IPS-NIHi11 (cell line): ENCODE data around the gene CCDC175.

ENCODE experiments used
- DNase-seq: peaks from one replicate; pipeline ENCODE4 v3.0.0; 2012; ENCODE audit warnings: mixed read lengths, low spot score

Gene CCDC175

GRCh38 chr14:59540852-59541251 is 35.8 kb downstream of the CCDC175 start:
- no peak for DNase-seq

DNA sequence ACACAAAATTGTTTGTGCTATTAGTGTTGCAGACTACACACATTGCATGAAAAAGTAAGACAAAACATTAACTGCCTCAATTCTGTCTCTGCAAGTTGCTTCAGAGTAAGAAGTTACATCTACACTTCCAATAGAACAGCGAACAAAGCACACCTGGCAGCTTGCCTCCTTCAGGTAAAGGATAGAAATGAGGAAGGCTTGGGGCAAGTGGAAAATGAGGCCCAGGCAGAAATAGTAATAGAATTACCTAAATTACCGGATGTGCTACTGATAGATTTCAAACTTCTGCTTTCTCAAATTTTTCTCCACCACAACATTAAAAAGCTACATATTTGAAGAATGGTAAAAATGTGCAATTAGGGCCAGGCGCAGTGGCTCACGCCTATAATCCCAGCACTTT is 37.7 kb downstream of the CCDC175 start:
- no peak for DNase-seq

- no peak for DNase-seq
Observed at GRCh38 chr14:59537476-59537875, 39.1 kb downstream of the CCDC175 start.

- DNase-seq: no peak
Observed at GRCh38 chr14:59534361-59534987, 42.1 kb downstream of the CCDC175 start.

DNA sequence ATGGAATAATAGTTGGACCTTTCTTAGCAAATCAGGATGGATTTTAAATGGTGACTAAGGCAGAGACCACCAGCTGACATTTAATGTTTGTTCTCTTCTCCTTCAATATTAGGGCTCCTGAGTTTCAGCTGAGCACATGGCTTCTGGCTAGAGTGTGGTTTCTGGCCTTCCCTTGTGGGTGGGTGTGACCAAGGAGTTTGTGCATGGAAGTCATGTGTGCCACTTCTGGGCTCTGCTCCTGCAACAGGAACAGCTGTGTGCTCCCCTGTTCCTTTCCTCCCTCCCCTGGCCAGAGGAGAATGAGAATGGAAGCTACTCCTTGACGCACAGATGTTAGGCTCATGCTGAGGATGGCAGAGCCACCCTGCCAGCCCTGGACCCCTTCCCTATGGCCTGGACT is 44.2 kb downstream of the CCDC175 start:
- DNase-seq: no peak

DNA sequence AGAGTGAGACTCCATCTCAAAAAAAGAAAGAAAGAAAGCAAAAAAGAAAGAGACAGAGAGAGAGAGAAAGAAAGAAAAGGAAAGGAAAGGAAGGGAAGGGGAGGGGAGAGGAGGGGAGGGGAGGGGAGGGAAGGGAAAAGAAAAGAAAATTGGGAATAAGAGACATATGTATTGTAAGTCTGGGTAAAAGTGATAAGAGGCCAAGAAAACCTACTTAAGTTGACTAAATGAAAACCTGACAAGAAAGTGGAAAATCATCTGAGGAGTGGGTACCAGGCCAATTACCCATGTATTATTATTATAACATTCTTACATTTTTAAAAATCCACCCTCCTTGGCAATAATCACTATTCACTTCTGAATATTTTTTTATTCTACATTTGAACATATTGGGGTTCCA is 46.3 kb downstream of the CCDC175 start:
- DNase-seq: no peak

- no peak for DNase-seq
Observed at GRCh38 chr14:59529189-59529588, 47.4 kb downstream of the CCDC175 start.

- DNase-seq: no peak
Observed at GRCh38 chr14:59520224-59520623, 56.4 kb downstream of the CCDC175 start.

DNA sequence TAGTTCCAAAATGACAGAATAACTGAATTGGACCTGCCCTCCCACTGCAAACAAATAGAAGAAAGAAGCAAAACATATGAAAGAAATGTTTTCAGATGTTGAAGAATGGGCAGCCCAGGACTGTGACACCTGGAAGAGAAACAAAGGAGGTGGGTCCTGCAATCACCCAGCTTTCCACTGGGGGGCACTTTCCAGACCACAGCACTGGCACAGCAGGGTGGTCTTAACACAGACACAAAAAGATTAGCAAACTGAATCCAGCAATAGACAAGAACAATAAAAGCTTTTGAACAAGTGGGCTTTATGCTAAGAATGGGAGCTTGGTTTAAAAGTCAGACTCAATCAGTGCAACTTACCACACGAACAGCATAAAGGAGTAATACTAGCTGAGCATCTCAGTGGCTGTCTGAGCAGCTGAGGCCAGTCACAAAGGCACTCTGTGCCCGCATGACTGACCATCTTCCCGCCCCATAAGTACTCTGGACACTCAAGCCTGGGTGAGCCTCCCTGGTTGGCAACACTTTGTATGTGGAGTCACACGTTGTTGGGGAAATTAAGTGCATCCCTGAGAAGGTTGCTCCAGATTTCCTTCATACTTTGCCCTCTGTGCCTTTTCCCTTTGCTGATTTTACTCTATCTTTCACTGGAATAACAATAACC is 64.6 kb downstream of the CCDC175 start:
- DNase-seq: peak; percentile 78

DNA sequence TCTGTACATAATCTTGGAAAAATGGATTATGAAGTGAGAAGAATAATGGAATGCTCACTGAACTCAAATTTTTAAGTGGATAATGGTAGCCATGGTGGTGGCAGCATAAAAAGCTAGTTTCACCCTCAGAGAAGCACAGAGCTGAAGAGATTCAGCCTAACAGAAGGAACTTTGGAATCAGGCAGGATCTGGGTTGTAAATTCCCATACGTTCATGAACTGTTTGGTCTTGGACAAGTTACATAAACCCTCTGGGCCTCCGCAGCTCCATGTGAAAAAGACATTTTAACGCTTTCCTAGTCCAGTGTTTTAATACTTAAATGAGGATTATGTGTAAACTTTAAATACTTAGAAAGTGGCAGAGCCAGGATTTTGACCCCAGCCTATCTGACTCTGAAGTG is 65.6 kb downstream of the CCDC175 start:
- DNase-seq: no peak

- no peak for DNase-seq
Observed at GRCh38 chr14:59510001-59510400, 66.6 kb downstream of the CCDC175 start.

GRCh38 chr14:59509101-59509500 is 67.5 kb downstream of the CCDC175 start:
- DNase-seq: no peak

- DNase-seq: no peak
Observed at GRCh38 chr14:59507752-59508103, 68.9 kb downstream of the CCDC175 start.

- peak; percentile 74 for DNase-seq
Observed at GRCh38 chr14:59507063-59507751, 69.4 kb downstream of the CCDC175 start.

DNA sequence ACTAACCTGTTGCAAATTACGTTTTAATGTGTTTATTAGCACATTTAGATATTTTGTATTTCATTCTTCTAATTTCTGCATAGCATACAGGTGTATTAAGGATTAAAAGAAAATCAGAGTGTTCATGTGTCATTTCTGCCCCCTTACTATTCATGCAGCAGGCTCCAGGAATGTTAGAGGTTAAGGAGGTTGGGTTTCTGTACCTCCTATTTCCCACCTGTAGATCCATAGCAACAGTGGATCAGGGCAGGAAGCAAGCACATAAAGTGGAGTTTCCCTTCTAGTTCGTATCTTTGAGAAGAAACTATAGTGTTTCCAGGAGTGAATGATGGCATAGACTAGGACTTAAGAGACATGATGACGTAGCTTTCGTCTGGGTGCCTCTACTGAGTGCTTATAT is 73.4 kb downstream of the CCDC175 start:
- no peak for DNase-seq

DNA sequence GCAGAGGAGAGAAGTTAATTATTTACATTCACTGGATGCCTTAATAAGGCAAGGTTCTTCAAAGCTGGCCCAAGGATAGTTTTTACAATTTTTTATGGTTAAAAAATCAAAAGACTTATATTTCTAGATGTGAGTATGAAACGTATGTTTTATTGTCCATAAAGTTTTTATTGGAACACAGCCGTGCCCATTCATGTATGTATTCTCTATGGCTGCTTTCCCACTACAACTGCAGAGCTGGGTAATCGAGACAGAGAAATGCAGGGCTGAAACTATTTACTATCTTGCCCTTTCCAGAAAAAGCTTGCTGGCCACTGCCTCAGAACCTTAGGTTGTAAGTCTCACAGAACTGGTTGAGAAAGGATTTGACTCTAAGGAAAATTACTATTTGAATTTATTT is 75.9 kb downstream of the CCDC175 start:
- DNase-seq: no peak

DNA sequence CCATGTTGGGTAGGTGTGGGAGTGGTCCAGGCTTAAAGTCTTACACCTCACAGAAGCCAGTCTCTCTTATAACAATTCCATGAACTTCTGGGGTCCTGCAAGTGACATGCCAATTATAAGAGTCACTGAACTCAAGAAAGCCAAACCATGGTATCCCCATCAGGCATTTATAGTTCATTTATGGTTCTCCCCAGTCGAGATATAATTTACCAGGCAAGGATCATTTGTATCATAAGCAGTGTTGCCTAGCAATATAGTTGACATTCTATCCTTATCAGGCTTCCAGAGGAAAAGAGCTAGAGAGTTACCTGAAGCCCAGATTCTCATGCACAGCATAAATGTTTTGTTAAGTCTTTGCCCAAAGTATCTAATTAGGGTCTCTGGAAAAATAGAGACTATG is 84.2 kb downstream of the CCDC175 start:
- DNase-seq: no peak

DNA sequence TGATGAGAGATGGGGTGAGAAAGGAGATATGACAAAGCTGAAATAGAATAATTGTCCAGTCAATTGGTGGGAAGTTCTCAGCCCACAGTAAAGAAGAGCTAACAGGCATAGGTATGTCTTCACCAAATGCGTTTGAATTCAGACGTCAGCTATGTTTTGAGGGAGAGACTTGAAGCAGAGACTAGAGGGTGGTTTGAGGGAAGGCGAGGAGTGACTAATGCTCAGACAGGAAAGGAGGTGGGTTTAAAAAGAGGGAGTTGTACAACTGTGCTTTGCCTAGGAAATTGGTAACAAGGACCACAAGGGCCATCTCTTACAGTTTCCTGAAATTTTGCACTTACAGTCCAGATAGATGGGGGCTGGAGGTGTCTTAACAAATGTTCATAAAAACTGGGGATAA is 85.9 kb downstream of the CCDC175 start:
- no peak for DNase-seq

- DNase-seq: no peak
Observed at GRCh38 chr14:59484639-59485175, 91.9 kb downstream of the CCDC175 start.

DNA sequence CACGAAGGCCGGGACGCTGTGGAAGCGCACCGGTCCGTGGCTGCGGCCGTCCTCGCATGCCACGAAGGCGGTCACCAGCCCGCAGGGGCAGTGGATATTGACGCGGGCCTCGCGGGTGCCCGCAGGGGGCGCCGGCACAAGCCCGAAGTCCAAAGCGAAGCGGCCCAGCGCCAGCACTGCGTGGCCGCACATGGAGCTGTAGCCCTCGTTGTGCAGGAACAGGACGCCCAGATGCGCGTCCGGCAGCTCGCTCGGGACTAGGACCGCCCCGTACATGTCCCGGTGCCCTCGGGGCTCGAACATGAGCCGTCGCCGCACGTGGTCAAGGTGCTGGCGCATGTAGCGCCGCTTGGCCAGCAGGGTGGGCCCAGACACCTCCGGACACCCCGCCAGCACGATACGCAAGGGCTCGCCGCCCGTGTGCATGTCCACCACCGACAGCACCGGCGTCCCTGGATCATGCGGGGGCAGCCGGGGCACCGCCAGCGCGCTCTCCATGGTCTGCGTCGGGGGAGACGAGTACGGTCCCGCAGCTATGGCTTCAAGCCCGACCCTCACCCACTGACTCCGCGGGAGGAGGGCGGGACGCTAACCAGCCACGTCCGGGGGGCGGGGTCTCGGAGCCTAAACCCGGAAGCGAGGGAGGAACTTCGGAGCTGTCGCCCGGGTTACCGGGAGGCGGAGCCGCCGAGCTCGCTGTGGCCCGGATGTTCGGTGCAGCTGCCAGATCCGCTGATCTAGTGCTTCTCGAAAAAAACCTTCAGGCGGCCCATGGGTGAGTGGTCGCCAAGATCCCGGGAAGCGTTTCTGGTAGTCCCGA is 92.6 kb downstream of the CCDC175 start, which contains the start of the genes JKAMP and L3HYPDH:
JKAMP (plus strand) TSS at position 699 of the 820 bp plus-strand sequence; CDS start at position 772, 73 bp downstream.
L3HYPDH (minus strand) TSS at position 590 of the 820 bp plus-strand sequence; CDS start at position 498, 92 bp downstream.
- peak; percentile 92 for DNase-seq

DNA sequence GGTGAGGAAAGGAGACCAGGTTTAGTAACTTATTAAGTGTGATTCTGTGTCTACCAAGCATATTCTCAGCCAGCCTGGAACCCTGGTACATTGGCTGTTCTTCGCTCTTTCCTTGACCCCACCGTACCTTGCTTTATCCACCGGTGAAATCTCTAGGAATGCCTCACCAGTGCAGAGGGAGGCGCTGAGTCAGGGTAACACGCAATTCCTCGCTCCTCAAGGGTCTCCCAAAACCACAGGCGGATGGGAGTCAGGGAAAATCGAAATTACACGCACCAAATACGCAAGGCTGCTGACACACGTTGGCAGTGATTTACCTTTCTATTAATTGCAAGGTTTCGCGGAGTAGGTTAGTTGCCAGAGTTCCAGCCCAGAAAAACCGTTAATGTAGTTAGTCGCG is 93.2 kb downstream of the CCDC175 start:
- no peak for DNase-seq
